ENCODE measurements around the gene KRTAP4-4.
"Not testable (repeated sequence)": the region's sequence is repeated elsewhere in the genome, so short reads cannot be mapped to it uniquely, and the experiment has no call there.

The KRTAP4-4 gene

GRCh38 chr17:41160648-41161047 is at the start of gene KRTAP4-4:
KRTAP4-4 (minus strand) TSS chr17:41160748; CDS start chr17:41160691, 57 bp downstream.
- FAIRE-seq (no peak), DNase-seq (ENCODE audit: low spot score) (no peak)

GRCh38 chr17:41199421-41200078 is 39.0 kb upstream of the KRTAP4-4 start:
- FAIRE-seq (no peak), DNase-seq (ENCODE audit: low spot score) (no peak)

DNA sequence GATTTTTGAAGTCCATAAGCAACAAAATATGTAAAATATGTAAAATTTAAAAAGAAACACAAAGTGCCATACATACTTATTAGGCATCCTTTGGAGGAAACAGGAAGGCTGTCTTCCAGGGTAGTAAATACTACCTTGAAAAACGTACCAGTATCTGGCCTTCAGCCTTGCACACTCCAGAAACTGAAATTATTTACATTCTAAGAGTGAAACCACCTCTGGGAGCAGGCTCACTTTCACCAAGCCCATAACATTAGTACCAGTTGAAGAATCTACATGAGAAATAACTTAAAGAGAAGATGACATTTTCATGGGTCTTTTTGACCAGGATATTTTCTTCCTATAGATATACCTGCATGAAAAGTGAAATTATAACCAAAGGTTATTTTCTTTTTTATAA is 35.5 kb upstream of the KRTAP4-4 start:
- FAIRE-seq = no peak
- no peak for DNase-seq (ENCODE audit: low spot score)

DNA sequence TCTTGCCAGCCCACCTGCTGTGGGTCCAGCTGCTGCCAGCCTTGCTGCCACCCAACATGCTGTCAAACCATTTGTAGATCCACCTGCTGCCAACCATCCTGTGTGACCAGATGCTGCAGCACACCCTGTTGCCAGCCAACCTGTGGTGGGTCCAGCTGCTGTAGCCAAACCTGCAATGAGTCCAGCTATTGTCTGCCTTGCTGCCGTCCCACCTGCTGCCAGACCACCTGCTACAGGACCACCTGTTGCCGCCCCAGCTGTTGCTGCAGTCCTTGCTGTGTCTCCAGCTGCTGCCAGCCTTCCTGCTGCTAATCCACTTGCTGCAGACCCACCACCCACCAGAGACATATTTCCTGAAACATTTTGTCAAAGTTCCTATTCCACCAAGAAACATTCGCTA is 29.8 kb upstream of the KRTAP4-4 start:
- FAIRE-seq (peak; percentile 5), DNase-seq (ENCODE audit: low spot score) (no peak)

GRCh38 chr17:41189837-41190318 is 29.3 kb upstream of the KRTAP4-4 start, which contains the start of gene KRTAP9-1:
KRTAP9-1 (plus strand) TSS chr17:41189887; CDS start chr17:41189887, 0 bp downstream.
- FAIRE-seq; DNase-seq (ENCODE audit: low spot score): not testable (repeated sequence)

- FAIRE-seq = peak; percentile 72
- no peak for DNase-seq (ENCODE audit: low spot score)
These were observed 26.3 kb upstream of the KRTAP4-4 start for GRCh38 chr17:41186872-41187271.

GRCh38 chr17:41185001-41185400 is 24.5 kb upstream of the KRTAP4-4 start:
- FAIRE-seq = no peak

DNA sequence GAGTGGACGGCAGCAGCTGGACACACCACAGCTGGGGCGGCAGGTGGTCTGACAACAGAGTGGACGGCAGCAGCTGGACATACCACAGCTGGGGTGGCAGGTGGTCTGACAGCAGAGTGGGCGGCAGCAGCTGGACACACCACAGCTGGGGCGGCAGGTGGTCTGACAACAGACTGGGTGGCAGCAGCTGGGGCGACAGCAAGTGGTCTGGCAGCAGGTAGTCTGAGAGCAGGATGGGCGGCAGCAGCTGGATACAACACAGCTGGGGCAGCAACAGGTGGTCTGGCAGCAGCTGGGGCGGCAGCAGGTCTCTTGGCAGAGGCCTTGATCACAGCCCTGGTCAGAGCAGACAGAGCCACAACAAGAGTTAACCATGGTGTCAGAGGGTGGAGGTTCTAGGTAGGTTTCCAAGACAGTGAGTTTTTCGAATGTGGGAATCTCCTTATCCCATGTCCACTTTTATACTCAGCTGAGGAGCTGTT is 24.0 kb upstream of the KRTAP4-4 start, which contains the start of gene KRTAP4-1:
TSS of gene KRTAP4-1 (minus strand) at position 432 of the 482 bp plus-strand sequence. CDS start at position 375, 57 bp downstream.
- no peak for FAIRE-seq
- DNase-seq (ENCODE audit: low spot score) = no peak

More at GRCh38 chr17:41185001-41185400, 24.5 kb upstream of the KRTAP4-4 start:
- no peak for DNase-seq (ENCODE audit: low spot score)

DNA sequence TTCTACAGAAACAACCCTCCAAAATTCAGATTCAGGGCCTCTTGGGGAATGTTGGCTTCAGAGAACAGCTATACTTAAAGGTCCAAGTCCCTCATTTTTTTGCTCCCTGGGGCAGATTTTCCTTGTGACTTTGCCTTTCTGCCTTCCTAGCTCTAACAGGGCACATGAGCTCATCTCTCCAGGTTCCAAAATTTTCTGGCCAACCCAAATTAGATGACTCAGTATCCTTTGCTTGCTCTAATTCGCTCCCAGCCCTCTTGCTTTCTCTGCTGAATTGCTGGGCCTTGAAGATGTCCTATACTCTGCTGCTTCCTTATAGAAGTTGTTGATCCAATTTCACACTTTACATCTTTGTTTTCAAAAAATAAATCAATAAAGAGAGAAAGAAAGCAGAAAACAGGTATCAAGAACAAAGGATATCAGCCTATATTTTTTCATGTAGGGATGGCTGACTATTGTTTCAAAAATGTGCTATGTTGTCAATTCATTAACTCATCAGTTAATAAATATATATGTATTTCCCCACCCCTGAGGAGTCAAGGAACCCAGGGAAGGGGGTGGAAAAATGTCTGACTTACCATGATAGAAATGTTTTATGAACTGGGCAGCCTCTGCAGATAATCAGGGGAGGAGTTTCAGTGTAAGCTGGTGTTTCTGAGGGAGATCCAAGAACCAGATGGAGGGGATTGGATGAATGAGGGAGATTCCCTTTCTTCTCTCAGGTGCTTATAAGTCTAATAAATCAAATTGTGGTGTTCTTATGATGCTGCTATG is 18.5 kb upstream of the KRTAP4-4 start:
- no peak for DNase-seq (ENCODE audit: low spot score)
- FAIRE-seq = no peak

DNA sequence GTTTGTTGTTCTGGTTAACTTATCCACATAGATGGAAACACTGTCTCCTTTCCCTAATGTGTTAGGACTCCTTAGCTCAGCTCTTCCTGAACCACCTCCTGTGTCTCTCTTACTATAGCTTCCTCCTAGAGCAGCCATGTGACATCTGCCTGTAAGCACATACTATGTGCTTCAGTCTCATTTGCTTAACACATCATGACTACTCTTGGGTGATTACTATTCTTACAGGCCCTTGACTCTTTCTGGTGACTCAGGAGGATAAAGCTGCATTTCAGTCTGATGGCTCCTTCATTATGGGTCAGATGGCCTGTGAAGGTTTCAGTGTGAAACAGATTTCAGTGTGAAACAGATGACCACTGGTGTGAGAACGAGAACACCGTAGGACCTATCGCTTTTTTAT is 17.8 kb upstream of the KRTAP4-4 start:
- no peak for FAIRE-seq
- DNase-seq (ENCODE audit: low spot score) = no peak

DNA sequence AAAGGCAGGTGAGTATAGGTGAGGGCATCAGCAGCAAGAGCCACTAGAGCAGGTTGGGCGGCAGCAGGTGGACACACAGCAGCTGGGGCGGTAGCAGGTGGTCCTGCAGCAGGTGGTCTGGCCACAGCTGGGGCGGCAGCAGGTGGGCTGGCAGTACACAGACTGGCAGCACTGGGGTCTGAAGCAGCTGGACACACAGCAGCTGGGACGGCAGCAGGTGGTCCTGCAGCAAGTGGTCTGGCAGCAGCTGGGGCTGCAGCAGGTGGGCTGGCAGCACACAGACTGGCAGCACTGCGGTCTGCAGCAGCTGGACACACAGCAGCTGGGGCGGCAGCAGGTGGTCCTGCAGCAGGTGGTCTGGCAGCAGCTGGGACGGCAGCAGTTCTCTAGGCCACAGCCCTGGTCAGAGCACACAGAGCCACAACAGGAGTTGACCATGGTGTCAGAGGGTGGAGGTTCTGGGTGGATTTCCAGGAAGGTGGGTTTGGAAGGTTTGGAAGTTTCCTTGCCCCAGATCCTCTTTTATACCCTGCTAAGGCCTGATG is 17.3 kb upstream of the KRTAP4-4 start, which contains the start of gene KRTAP4-2:
TSS of gene KRTAP4-2 (minus strand) at position 495 of the 545 bp plus-strand sequence. CDS start at position 438, 57 bp downstream.
- FAIRE-seq (peak; percentile 56), DNase-seq (ENCODE audit: low spot score) (no peak)

GRCh38 chr17:41176744-41177387 is 16.3 kb upstream of the KRTAP4-4 start:
- DNase-seq (ENCODE audit: low spot score) = no peak
- FAIRE-seq = no peak

GRCh38 chr17:41171886-41172285 is 11.3 kb upstream of the KRTAP4-4 start:
- FAIRE-seq (no peak), DNase-seq (ENCODE audit: low spot score) (no peak)

- FAIRE-seq = no peak
- DNase-seq (ENCODE audit: low spot score) = no peak
These were observed 7.6 kb upstream of the KRTAP4-4 start, which contains the start of gene KRTAP4-3 for GRCh38 chr17:41168121-41168520. KRTAP4-3 (minus strand) TSS chr17:41168221; CDS start chr17:41168172, 49 bp downstream.

GRCh38 chr17:41167561-41167960 is 7.0 kb upstream of the KRTAP4-4 start:
- FAIRE-seq (peak; percentile 13), DNase-seq (ENCODE audit: low spot score) (no peak)

GRCh38 chr17:41163828-41164227 is 3.3 kb upstream of the KRTAP4-4 start:
- no peak for FAIRE-seq
- DNase-seq (ENCODE audit: low spot score) = no peak

- not testable (repeated sequence) for FAIRE-seq; DNase-seq (ENCODE audit: low spot score)
These were observed 358 bp downstream of the KRTAP4-4 start for GRCh38 chr17:41160190-41160589.

DNA sequence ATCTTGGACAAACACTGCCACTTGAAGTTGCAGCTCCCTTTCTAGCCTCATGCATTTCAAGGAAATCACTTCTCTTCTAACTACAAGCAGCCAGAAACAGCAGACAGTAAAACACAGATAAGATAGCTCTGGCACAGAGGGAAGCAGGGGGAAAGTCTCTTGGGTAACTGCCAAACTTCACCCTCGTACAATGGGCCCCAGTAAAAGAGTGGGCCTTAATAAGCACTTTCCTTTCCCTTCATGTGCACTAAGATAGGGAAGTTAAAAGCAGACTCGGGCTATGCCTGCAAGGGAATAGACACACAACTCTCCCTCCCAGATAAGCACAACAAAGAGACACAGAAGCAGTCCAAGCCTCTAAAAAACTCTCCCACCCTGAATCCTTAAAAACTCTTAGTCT is 6.7 kb downstream of the KRTAP4-4 start:
- no peak for FAIRE-seq
- no peak for DNase-seq (ENCODE audit: low spot score)

DNA sequence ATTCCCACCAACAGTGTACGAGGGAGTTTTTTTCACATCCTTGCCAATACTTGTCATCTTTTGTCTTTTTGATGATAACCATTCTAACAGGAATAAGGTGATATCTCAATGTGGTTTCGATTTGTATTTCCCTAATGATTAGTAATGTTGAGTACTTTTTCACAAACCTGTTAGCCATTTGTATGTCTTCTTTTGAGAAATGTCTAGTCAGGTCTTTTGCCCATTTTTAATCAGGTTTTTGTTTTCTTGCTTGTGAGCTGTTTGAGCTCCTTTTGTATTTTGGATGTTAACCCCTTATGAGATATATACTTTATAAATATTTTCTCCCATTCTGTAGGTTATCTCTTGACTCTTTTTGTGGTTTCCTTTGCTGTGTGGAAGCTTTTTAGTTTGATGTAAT is 9.0 kb downstream of the KRTAP4-4 start:
- FAIRE-seq = no peak

DNA sequence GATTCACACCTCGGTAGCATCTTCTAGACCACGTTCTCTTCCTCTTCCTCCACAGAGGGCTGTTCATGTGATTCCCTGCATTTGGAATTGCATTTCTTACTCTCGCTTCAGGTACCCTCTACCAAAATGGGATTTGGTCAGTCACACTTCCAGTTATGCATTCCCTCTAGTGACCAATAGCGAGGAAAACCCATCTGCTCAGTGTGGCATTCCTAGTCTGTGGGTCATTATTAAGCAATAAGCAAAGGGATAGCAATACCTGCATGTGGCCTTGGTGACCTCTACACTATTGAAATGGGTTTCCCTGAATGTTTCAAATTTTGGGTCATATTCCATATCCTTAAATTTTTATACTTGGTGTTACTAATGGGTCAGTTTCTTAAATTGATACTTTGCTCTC is 10.5 kb downstream of the KRTAP4-4 start:
- FAIRE-seq (no peak), DNase-seq (ENCODE audit: low spot score) (no peak)

More for the DNA sequence above, 9.0 kb downstream of the KRTAP4-4 start:
- no peak for DNase-seq (ENCODE audit: low spot score)

DNA sequence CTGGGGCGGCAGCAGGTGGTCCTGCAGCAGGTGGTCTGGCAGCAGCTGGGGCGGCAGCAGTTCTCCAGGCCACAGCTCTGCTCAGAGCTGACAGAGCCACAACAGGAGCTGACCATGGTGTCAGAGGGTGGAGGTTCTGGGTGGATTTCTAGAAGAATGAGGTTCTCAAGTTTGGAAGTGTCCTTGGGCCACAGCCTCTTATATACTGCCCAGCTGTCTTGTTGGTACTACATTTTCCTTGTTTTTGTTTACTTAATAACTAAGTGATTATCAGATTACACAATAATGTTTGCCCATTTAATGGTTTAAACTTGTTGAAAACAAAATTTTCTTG is 10.9 kb downstream of the KRTAP4-4 start, which contains the start of gene KRTAP4-5:
TSS of gene KRTAP4-5 (minus strand) at position 174 of the 334 bp plus-strand sequence. CDS start at position 116, 58 bp downstream.
- FAIRE-seq (no peak), DNase-seq (ENCODE audit: low spot score) (no peak)
